CD4-positive, alpha-beta T cell treated with Interleukin-15 for 1 hour (primary cell): ENCODE measurements around the gene ZNF750.

ENCODE experiments used
- DNase-seq: peaks from one replicate; pipeline ENCODE4 v3.0.0-alpha.2; 2020

The ZNF750 gene

DNA sequence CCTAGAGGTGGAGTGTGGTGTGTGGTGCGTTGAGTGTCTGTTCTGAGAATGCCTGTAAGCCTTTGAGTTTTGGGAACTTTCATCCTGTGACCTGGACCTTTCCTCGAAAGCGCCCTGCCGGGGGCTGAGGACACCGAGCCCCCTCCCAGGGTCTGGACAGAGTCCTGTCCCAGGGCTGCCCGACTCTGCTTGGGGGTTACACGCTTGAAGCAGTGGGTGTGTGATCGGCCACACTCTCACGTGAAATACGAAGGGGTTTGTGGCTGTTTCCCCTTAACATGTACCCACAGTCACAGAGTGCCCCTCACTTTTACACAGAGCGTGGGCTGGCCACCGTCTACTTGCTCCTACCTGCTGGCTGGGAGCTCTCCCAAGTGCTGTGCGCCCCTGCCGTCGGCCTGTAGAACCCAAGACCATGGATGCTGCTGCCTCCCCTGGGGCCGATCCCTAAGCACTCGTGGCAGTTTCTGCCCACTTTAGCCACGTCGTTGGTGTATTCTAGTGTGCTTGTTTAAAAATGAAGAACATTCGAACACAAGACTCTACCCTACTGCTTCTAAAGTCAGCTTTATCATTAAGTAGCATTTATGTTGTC lies 6.8 kb downstream of the ZNF750 start:
- DNase-seq: no peak

DNA sequence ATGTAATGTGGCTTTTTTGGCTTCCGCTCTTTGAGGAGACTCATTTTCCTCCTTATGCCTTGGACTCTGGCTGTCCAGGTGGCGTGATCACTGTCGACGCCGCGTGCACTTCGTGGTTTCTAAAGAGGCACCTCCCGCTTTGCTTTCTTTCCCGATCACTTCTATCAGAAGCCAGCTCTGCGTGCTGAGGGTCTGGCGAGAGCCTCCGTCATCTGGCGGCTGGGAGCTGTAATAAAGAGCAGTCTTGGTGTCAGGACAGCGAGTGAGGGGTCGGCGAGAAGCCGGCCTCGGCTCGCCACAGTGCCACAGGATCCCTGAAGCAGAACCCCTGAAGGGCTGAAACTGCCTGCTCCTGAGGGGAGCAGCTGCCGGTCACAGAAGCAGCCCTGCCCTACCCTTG lies 7.4 kb downstream of the ZNF750 start:
- no peak for DNase-seq

DNA sequence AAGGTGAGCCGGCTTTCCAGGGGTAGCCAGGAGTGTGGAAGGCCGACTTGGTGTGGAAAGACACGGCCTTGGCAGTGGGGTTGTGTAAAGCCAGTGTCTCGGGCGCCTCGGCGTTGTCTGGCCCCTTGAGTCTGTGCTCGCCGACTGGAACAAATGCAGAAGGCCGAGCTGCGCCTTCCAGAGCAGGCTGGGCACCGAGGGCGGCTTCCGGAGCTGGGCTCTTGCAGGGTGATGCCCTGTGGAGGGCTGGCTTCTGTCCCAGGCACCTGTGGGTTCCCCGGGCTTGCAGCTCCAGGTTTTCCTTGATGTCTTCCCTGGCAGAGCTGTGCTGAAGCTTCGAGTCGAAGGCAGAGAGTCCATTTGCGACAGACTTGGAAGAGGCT lies 8.0 kb downstream of the ZNF750 start:
- DNase-seq: no peak

DNA sequence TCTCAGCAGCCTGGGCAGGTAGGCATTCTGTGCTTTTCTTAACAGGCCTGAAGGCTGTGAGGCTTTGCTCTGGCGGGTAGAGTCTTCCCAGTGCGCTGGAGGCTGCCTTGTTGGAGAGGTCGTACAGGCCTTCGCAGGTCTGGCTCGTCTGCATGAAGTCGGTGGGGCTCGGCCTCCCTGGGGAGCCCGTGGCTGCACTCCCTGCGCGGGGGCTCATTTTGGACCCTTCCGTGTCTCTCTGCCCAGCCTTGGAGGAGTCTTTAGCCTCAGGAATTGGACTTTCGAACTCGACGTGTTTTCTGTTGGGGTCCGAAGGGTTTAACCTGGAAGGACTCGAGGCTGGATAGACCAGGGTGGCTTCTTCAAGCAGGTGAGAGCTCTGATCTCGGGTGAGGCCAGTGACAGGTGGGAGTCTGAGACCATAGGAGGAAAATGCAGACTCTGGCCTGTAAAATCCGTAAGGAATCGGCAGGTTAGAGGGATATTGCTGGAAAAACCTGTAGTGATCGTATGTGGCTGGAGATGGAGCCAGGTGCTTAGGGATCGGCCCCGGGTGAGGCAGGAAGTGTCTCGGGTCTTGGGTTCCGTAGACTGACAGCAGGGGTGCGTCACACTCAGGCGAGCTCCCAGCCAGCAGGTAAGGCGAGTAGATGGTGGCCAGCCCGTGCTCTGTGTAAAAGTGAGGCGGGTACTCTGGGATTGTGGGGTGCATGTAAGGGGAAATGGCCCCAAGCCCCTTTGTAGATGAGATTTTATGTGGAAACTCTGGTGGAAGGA lies 8.6 kb downstream of the ZNF750 start:
- no peak for DNase-seq

DNA sequence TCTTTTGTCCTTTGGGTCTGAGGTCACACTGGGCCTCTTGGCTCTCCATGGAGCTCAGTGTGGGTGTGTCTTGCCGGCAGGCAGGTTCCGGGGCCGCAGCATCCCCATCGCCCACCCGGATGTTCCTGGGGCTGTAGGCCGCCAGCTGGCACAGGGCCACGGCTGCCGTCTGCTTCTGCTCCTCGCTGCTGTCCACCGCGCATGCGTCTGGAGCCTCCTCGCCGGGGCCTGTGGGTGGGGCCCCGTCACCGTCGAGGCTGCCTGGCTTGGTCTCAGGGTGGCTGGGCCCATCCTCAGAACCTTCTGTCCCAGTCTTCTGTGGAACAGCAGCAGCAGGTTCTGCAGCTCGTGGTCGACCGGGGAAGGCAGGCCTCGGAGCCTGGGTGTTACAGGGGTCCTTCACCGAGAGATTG lies 9.6 kb downstream of the ZNF750 start:
- DNase-seq: no peak

DNA sequence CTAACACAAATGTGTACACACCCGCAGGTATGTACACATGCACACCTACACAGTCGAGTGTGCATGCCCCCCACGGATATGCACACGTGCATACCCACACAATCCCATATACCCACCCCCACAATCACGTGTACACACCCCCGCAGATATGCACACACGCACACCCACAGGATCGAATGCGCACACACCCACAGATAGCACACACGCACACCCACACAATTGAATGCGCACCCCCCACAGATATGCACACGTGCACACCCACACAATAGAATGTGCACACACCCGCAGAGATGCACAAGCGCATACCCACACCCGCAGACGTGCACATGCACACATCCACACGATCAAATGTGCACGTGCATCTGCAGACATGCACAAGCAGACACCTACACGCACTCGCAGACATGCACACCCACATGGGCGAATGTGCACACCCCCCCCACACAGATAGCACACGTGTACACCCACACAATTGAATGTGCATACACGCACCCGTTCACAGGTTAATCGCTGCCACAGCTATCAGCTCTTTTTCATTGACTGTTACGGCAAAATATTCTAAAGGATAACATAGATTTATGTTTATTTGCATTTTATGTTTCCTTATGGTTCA lies 10.8 kb downstream of the ZNF750 start:
- no peak for DNase-seq

DNA sequence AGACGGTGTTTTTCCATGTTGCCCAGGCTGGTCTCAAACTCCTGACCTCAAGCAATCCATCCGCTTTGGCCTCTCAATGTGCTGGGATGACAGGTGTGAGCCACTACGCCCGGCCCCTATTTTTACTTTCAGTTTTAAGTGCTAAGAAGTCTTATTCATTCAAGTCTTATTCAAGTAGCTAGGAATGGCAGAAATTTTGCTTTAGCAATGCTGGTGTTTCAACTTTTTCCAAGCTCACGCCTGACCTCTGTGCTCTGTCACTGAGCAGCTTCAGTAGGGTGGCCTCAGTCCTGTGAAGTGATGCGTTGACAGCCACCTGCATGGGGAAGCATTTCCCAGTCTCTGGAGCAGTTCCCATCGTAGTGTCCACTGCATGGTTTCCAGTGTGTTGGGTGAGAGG lies 12.9 kb downstream of the ZNF750 start:
- DNase-seq: no peak

DNA sequence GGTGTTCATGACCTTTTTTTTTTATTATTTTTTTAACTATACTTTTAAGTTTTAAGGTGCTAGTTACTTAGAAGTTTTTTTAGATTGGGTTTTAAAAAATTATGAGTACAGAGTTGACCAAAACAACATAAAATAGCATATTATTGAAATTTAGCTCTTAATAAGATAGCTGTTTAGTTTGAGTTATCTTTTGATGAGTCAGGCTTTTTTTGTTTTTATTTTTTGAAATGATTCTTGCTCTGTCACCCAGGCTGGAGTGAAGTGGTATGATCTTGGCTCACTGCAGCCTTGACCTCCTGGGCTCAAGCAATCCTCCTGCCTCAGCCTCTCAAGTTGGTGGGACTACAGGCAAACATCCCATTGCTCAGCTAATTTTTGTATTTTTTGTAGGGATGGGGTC lies 13.6 kb downstream of the ZNF750 start:
- DNase-seq: no peak

DNA sequence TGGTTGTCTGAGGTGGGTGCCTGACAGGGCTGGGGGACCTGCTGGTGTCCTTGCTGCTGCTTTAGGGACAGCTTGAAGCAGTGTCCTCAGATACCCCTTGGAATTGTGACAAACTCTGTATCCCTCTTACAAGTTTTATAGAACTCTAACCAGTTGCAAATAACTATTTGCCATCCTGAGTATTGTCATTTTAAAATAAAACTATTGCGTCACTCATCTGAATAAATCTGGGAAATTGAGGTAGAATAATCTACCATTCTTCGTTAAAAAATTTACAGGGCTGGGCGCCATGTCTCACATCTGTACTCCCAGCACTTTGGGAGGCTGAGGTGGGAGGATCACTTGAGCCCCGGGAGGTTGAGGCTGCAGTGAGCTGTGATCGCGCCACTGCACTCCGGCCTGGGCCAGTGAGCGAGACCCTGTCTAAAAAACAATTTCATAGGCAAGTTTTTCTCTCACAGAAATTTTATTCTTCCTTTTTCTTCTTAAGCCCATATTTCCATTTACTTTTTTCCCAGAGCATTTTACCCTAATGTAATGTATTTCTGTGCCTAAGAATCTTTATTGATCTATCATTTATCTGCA lies 14.2 kb downstream of the ZNF750 start:
- DNase-seq: no peak

DNA sequence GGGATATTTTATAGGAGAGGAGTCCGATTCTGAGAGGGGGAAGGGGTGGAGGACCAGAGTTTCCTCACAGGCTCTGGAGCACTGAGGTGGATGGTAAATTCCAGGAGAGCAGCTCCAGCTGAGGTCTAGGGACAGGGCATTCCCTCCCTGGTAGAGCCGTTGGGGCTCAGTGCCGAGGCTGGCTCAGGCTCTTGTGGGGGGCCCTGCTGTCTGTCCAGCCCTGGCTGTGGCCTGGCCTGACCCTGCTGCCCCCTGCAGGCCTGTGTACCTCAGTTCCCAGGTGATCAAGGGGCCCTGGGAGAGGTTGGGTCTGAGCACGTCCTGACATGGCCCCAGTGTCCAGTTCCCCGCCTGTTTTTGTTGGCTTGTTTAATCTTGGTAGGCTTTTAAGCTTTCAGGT lies 16.8 kb downstream of the ZNF750 start:
- no peak for DNase-seq

DNA sequence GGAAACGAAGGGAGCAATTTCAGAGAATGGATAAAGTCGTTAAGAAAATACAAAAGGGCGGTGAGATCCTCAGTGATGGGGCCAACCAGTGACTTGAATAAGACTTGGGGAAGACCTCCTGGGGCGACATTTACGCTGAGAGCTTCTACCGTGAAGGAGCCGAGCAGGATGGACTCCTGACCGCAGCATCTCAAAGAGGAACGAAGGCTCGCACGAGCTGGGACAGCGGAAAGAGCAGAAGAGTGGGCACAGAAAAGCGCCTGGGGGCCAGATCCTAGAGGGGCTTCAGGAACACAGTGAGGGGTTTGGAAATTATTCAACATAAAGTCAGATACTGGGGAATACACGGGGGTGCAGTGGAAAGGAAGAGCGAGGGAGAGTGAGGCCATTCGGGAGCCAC lies 17.5 kb downstream of the ZNF750 start:
- no peak for DNase-seq

DNA sequence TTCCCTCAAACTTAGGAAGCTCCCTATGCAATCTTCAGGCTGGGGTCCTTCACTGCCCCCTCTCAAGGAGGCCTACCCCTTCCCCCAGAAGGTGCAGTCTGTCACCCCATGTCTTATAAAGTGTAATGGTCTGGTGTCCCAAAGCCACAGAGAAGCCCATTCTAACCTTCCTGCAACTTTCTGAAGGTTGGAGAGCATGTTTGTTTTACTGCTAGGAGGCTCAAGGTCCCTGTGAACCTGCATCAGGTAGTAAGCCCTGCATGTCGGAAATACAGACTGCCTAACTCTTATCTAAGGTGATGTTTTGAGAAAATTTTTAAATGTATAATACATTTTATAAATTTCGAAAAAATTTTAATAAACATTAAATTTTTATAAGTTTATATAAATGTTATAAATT lies 18.3 kb downstream of the ZNF750 start:
- DNase-seq: no peak

DNA sequence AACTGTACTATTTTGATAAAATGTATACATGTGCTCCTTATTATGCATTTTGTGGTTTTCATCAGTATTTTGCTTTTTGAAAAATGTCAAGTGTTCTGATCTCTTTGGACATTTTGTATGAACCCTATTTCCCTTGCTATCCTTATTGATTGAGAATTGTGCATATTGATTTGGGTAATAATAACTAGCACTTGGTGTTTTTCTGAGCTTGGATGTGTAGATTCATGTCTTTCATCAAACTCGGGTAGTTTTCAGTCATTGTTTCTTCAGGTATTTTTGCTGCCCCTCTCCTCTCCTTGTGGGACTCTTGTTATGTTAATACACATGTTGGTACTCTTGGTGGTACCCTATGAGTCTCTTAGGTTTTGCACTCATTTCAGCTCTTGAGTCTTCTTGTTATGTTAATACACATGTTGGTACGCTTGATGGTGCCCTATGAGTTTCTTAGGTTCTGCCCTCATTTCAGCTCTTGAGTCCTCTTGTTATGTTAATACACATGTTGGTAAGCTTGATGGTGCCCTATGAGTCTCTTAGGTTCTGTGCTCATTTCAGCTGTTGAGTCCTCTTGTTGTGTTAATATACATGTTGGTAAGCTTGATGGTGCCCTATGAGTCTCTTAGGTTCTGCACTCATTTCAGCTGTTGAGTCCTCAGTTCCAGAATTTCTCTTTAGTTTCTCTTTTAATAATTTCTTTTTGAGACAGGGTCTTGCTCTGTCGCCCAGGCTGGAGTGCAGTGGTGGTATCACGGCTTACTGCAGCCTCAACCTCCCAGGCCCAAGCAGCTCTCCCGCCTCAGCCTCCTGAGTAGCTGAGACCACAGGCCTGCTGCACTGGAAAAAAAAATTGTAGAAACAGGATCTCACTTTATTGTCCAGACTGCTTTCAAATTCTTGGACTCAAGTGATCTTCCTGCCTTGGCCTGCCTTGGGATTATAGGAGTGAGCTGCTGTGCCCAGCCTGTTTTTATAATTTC lies 19.3 kb downstream of the ZNF750 start:
- no peak for DNase-seq

DNA sequence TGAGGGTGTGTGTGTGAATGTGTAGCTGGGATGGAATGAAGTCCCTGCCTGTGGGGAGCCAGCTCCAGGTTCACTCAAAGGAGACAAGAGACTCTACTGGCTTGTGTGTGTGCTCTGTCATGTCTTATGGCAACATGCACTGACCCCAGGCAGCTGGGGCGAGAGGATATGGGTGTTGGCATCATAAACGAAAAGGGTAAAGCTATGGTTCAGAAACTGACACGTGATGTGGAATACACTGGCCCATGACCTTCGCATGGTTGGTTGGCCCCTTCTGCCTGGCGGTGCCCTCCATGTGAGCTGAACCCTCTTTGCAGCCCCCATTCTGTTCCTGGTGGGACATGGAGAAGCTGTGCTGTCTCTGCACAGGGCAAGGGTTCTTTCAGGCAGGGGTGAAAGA lies 21.9 kb downstream of the ZNF750 start:
- DNase-seq: no peak

DNA sequence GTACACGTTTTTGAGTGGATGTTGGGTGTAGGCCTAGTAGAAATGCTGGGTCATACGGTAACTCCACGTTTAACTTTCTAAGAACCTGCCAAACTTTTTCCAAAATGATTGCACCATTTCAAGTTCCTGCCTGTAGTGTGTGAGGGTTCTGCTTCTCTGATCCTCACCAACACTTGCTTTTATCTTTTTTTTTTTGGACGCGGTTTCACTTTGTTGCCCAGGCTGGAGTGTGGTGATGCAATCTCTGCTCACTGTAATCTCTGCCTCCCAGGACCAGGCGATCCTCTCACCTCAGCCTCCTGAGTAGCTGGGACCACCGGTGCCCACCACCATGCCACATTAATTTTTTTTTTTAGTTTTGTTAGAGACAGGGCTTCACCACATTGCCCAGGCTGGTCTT lies 23.5 kb downstream of the ZNF750 start:
- DNase-seq: no peak

DNA sequence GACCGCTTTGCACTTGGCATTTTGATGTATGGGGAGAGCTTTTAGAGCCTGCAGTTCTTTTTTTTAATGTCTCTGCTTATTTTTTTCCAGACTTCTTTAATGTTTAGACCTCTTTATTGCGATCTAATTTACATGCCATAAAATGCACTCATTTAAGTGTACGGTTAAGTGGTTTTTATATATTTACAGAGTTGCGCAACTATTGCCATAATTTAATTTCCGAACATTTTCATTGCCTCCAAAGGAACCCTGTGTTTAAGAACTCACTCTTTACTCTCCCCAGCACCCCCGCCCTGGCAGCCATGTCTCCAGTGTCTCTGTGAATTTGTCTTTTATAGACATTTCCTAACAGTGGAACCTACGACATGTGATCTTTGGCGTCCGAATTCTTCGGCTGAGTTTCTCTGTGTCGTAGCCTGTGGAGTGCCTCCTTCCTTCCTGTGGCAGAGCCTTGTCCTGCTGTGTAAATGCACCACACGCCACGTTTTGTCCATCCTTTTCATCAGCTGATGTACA lies 24.0 kb downstream of the ZNF750 start:
- no peak for DNase-seq

DNA sequence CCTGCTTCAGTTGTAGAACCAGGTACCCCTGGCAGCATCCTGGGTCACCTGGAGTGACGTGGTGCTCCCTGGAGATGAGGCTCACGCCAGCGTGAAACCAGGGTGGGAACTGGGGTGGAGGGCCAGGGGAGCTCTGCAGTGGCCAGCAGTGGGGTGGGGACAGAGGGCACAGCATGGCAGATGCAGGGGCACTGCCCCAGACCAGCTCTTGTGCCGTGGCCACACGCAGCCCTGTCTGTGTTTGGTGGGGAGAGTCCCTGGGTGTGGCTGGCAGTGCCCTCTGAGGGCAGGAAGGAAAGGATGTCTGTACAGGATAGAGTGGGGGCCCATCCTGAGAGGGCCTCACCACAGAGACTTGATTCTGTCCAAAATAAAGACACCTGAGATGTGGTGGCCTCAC lies 24.5 kb downstream of the ZNF750 start:
- no peak for DNase-seq

DNA sequence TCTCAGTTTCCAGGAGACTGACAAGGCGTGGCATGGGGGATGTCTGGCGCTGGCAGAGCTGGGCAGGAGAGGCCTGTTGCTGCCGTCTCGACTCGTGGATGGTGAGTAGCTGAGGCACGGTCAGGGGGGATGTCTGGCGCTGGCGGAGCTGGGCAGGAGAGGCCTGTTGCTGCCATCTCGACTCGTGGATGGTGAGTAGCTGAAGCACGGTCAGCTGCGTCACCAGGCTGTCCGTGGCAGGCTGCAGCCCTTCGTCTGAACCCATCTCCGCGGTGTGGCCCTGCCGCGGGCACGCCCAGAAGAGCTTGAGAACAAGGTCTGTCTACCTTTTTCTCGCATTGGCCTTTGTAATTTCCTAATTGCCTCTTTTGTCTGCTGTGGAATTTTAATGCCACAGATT lies 25.0 kb downstream of the ZNF750 start:
- no peak for DNase-seq

DNA sequence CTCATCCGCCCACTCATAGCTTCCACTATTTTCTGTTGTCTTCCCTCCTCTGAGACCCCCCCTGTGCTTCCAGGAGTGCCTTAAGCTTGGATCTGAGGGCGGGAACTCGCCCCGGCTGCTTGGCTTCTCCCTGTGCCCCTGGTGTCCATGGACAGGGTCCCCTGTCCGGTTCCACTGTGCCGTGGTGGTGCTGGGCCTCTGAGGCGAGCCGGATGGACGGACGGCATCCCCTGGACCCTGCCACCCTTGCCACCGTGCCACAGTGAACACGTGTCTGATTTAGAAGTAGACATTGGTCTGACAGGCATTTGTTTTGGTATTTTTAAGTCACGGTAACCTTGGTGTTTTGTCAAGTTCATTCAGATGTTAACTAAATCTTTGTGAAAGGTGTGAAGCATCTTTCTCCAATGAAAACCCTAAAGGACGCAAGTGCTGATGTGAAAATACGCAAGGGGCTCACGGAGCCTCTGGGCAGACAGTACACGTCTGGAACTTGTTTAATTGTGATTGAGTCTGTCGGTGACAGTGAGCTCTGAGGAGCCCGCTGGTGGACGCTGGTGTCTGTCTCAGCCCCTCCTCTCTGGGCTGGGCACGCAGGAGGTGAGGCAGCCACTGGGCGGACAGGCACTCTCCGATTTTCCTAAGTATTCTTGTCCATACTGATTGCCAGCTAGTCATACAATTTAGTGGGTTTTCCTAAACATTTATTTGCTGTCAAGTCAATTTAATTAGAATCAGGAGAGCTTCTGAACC lies 26.3 kb downstream of the ZNF750 start:
- no peak for DNase-seq

DNA sequence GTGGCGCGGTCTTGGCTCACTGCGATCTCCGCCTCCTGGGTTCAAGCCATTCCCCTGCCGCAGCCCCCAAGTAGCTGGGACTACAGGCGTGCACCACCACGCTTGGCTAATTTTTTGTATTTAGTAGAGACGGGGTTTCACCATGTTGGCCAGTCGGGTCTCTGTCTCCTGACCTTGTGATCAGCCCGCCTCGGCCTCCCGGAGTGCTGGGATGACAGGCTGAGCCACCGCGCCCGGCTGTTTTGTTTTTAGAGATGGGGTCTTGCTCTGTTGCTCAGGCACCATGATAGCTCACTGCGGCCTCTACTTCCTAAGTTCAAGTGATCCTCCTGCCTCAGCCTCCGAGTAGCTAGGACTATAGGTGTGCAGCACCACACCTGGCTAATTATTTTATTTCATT lies 27.2 kb downstream of the ZNF750 start:
- DNase-seq: no peak

DNA sequence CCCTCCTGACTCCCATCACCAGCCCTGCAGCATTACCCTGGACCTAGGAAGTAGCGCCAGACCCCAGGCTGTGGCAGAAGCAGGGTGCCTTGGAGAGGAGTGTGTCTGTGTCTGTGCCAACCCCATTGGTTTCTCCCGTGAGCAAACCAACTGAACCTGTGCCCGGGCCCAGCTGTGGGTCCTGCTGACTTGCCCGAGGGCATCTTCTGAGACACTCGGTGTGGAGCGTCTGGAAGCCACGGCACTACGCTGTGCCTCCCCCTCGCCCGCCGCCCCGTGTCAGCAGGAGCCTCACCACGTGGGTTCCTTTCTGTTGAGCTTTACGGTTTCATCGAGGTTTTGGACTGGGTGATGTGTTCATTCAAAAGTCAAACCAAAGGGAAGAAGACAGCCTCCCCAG lies 27.8 kb downstream of the ZNF750 start:
- no peak for DNase-seq
